ENCODE data around the gene ZP4. TPM values are rescaled to one million over a fixed set of nuclear protein-coding genes. Genes with fewer than 3 reads are reported as not detected.

ZP4 gene, protein sequence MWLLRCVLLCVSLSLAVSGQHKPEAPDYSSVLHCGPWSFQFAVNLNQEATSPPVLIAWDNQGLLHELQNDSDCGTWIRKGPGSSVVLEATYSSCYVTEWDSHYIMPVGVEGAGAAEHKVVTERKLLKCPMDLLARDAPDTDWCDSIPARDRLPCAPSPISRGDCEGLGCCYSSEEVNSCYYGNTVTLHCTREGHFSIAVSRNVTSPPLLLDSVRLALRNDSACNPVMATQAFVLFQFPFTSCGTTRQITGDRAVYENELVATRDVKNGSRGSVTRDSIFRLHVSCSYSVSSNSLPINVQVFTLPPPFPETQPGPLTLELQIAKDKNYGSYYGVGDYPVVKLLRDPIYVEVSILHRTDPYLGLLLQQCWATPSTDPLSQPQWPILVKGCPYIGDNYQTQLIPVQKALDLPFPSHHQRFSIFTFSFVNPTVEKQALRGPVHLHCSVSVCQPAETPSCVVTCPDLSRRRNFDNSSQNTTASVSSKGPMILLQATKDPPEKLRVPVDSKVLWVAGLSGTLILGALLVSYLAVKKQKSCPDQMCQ
- total RNA-seq, result not detected

DNA sequence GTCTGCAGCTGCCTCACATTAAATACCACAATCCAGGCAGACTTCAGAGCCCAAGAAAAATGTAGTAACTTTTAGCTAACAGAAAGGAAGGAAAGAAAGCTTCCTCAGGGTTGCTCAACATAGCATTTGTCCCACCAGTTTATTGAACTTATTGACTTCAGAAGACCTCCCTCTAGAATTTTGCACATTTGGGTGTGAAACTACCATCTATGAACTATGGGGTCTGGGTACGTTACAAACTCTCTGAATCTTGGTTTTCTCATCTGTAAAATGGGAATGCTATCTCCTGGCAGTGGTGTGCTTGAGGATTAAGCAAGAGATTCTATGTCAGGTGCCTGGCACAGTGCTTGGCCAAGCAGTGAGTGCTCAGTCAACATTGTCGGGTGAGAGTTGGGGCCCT lies at the start of gene ZP4:
Gene ZP4, minus strand, starts transcription at position 101 of the 400 bp plus-strand sequence. CDS start 287 bp downstream, outside the sequence.
- TF ChIP-seq, protein P1, sequence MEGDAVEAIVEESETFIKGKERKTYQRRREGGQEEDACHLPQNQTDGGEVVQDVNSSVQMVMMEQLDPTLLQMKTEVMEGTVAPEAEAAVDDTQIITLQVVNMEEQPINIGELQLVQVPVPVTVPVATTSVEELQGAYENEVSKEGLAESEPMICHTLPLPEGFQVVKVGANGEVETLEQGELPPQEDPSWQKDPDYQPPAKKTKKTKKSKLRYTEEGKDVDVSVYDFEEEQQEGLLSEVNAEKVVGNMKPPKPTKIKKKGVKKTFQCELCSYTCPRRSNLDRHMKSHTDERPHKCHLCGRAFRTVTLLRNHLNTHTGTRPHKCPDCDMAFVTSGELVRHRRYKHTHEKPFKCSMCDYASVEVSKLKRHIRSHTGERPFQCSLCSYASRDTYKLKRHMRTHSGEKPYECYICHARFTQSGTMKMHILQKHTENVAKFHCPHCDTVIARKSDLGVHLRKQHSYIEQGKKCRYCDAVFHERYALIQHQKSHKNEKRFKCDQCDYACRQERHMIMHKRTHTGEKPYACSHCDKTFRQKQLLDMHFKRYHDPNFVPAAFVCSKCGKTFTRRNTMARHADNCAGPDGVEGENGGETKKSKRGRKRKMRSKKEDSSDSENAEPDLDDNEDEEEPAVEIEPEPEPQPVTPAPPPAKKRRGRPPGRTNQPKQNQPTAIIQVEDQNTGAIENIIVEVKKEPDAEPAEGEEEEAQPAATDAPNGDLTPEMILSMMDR (IDR thresholded peaks at IDR 0.05), result no peak
- no peaks in the 10 kb centered on the region for H3K4me1 ChIP-seq
- H3K4me3 ChIP-seq, result no peak within 1 kb of the TSS
- no peaks in the 10 kb centered on the region for H3K36me3 ChIP-seq
- no peaks in the 10 kb centered on the region for H3K9me3 ChIP-seq
- H3K27ac ChIP-seq, result no peak within 1 kb of the TSS
- no peaks in the 10 kb centered on the region for H3K27me3 ChIP-seq
- DNase-seq (ENCODE audit: low spot score), result no peak

DNA sequence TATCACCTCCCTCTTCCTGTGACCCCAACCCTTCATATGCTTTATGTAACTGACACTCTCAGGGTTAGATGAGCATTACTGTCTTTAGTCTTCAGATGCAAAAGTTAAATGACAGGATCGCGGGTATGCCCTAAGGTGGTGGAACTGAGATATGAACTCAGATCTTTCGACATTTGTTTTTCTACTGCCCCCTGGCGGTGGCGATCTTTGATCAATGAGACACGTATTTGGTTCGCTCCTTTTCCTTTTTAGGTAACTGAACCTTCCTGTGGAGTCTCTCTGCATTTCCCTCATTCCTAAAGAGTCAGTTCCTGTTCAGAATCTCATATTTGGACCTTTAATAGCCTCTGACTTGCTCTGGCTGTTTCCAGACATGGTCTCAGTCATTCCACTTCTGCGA lies 47.8 kb upstream of the ZP4 start:
- no peaks in the 10 kb centered on the region for H3K27me3 ChIP-seq
- no peaks in the 10 kb centered on the region for H3K9me3 ChIP-seq
- TF ChIP-seq, protein P1 (IDR thresholded peaks at IDR 0.05), result no peak
- H3K4me1 ChIP-seq, result no peaks in the 10 kb centered on the region
- H3K4me3 ChIP-seq, result no peak overlapping the region
- DNase-seq (ENCODE audit: low spot score), result no peak
- H3K36me3 ChIP-seq, result no peaks in the 10 kb centered on the region
- no peak overlapping the region for H3K27ac ChIP-seq

DNA sequence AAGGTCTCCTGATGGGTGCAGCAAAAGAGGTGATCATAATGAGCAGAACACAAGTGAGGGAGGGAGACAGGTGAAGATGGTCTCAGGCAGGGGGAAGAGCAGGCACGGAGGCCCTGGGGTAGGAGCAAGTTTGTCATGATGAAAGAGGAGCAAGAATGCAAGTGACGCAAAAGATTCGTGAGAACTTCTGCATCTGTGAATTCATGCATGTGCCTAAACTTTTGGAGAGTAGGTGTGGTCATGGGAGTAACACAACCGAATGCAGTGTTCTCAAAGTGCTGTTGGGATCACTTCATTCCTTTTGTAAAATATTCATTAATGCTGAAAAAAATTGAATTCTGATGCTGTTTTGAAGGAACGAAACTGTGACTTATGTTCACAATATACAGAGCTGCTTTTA lies 47.3 kb upstream of the ZP4 start:
- TF ChIP-seq, protein P1 (IDR thresholded peaks at IDR 0.05), result no peak
- H3K9me3 ChIP-seq, result no peaks in the 10 kb centered on the region
- no peak overlapping the region for H3K4me3 ChIP-seq
- DNase-seq (ENCODE audit: low spot score), result no peak
- H3K4me1 ChIP-seq, result no peaks in the 10 kb centered on the region
- no peaks in the 10 kb centered on the region for H3K36me3 ChIP-seq
- H3K27me3 ChIP-seq, result no peaks in the 10 kb centered on the region
- H3K27ac ChIP-seq, result no peak overlapping the region

DNA sequence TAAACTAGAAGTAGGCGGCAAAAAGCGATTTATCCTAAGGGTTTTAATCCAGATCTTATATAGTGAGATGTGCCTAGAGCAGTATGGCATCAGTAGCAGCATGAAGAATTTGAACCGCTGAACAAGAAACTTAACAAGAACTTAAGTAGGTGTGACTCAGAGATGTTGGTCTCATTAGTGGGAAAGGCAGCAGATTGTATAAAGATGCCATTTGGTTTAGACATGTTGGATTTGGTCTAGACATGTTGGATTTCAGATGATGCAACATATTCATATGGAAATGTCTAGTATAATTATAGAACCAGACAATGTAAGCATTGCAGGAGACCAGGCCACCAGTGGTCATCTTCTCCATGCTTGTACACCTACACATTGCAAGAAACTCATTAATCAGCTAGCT lies 42.1 kb upstream of the ZP4 start:
- no peak overlapping the region for H3K4me3 ChIP-seq
- no peak for DNase-seq (ENCODE audit: low spot score)
- no peaks in the 10 kb centered on the region for H3K4me1 ChIP-seq
- TF ChIP-seq, protein P1 (IDR thresholded peaks at IDR 0.05), result no peak
- H3K36me3 ChIP-seq, result no peaks in the 10 kb centered on the region
- H3K27me3 ChIP-seq, result no peaks in the 10 kb centered on the region
- H3K27ac ChIP-seq, result no peak overlapping the region
- H3K9me3 ChIP-seq, result no peaks in the 10 kb centered on the region

DNA sequence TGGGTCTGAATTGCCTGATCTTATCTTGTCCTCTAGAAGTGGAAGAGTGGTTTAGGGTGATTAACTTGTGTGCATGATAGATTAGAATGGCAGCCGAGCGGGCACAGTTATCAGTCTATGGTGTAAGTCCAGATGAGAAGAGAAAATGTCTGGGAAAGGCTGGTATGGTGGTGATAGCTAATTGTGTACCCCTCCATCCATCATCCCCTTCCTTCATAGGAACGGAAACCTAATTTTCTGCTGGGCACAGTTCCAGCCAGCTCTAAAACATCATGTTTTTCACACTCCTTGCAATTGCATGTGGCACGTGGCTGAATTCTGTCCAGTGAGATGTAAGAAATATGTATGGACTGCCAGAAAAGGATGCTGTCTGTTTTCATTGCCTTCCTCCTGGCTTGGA lies 40.9 kb upstream of the ZP4 start:
- DNase-seq (ENCODE audit: low spot score), result no peak

More for the DNA sequence above, 40.9 kb upstream of the ZP4 start:
- TF ChIP-seq, protein P1 (IDR thresholded peaks at IDR 0.05), result no peak
- Histone ChIP-seq H3K4me3 (no peak overlapping the region), H3K27ac (no peak overlapping the region), H3K4me1 (no peaks in the 10 kb centered on the region), H3K9me3 (no peaks in the 10 kb centered on the region), H3K27me3 (no peaks in the 10 kb centered on the region), H3K36me3 (no peaks in the 10 kb centered on the region)
